GM19035 (cell line): ENCODE data around the gene PHACTR1.

Experiments
- ATAC-seq: cut with Tn5 transposase; IDR thresholded peaks from one replicate; pipeline ENCODE4 v1.9.1; 2021; ENCODE audit not compliant: unreplicated experiment

The PHACTR1 gene

DNA sequence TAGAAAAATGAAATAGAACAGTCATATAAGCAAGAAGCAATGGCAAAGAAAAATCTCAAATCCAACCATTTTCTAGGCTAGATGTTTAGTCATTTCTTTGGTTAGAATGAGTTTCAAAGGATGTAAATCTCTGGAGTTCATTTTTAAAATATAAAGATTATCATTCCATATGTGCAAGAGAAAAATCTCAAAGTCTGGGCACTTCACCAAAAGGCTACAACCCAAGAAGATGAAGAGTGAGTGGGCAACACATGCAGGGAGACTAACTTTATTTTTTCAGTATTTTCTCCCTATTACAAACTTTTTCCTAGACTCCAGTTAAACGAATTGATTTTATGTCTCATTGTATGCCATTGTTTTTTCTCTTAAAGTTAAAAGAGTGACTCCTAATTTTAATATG, 83.6 kb downstream of the PHACTR1 start:
- ATAC-seq: no peak

DNA sequence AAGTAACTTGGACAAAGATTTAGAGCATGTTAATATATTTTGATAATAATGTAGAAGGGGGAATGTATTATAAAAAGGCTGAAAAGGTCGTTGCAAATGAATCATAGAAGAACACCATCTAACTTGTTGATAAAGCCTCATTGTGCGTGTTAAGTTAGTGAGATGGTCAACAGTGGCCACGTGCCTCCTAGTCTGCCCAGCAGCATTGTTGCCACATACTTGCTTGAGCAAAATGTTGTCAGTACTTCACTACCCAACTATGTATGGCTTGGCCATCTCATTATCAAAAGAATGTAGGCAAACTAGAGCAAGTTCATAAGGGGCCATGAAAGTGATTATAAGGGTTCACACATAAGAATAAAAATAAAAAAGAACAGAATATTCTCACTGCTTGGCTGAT, 84.6 kb downstream of the PHACTR1 start:
- no peak for ATAC-seq

DNA sequence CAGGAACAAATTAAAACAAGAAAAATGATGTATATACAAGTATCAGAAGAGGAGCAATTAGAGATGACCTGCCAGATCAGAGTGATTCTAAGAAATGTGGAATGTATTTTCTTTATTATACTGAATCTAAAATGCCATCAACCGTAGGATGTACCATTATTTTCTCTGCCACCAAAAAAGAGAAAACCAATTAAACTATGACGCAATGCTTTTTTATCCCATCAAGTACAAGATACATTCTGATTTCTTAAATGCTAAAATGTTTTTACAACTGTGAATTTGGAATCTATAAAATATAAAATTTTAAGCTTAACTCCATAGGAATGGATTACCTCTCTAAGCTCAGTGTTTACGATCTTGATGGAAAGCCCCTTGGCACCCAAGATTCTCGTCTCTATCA, 85.9 kb downstream of the PHACTR1 start:
- ATAC-seq: no peak

DNA sequence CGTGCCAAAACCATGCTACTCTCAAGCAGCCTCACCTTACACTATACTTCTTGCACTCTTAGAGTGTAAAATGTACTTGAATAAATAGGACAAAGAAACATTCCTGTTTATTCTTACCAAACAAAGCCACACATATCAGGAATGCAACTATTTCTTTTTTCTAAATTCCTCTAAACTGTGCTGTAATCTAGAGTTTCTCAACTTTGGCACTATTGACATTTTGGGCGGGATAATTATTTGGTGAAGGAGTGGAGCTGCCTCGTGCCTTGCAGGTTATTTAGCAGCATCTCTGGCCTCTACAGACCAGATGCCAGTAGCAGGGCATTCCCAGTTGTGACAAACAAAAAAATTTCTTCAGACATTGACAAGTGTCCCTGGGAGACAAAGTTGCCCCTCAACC, 86.9 kb downstream of the PHACTR1 start:
- no peak for ATAC-seq

DNA sequence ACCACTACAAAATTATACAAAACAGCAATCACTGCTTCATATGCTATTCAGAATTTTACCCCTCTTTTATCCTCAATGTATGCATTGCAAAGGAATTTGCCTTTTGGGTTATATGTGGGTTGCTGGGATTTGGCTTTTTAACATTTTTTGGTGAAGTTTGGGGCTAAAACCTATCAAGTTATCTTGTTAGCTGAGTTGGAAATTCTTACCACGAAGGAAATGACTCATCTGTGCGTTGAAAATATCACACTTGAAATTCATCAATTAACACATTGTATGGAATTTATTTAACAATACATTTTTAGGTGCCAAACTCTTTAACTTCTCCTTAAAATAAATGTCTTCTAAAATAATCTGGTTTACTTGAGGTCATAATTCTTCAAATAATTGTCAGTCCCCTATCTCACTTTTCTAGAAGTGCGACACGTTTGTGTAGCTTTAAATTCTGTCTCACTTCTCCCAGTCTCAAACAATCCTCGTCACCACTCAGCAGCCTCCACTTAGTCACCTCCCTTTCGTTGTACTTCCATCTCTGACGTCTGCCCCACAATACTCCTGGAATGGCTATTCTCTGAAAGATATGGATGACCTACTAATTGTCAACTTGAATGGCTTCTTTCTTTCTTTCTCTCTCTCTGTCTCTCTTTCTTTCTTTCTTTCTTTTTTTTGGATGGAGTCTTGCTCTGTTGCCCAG, 88.5 kb downstream of the PHACTR1 start:
- ATAC-seq: no peak

DNA sequence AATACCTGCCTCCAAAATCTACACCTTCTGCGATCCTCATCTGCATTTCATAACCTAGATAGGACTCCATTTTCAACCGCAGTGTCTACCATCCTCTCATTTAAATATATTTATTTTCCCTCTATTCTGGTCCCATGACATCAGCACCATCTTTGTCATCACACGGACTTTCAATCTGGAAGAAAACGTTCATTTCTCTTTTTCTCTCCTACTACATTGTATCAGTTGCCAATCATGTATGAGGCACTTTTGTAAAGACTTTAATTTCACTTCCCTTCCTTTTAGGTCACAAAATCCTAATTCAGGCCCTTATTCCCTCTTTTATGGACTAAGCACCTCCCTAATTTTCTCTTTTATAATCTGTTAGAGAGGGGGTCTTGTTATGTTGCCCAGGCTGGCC, 89.6 kb downstream of the PHACTR1 start:
- no peak for ATAC-seq

DNA sequence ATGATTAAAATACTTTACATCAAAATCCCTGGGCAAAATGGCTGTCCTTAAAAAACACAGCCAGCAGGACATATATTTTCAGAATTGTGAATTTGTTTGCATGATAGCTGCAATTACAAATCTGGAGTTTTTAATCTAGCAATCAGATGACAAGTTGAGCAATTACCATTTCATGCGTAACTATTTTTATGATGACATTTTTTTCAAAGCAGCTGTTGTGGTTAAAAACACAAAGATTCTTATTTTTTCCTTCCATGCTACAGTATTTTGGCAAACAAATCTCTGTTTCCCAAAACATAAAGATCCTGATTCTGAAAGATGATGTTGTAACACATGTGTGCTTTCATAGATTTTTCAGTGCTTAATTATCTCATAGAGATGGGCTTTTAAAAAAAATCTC, 90.2 kb downstream of the PHACTR1 start:
- no peak for ATAC-seq

DNA sequence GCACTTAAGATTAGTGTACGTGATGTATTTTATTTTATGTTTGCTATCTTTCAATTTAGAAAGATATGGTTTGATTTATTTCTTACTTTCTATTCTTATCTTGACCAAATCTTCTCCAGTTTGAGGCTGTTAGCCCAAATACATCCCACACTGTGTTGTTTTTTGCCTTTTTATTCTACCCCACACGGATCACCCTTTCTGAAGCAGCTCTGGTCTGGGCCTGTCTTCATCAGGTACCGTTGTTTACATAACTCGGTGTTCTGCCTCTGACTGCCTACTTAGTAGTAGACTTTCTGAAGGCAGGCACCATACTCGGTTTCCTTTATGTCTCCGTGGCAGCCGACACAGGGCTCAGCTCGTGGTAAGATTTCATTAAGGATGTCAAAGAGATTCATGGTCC, 95.0 kb downstream of the PHACTR1 start:
- no peak for ATAC-seq

DNA sequence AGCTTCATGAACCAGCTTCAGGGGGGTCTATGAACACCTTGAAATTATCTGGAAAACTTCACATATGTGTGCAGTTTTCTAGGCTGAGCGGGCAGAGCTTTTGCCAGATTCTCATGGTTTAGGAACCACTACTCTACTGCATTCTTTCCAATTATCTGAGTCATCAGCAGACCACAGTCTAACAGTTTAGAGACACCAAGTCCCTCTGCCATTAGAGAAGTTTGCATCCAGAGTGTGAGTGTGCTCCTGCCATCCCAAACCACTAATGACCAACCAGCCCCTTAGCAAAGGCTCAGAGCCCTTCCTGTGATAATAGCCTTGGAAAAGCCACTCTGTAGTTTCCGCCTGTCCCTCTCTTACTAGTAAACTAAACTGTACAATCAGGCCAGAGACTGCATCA, 96.8 kb downstream of the PHACTR1 start:
- ATAC-seq: no peak

DNA sequence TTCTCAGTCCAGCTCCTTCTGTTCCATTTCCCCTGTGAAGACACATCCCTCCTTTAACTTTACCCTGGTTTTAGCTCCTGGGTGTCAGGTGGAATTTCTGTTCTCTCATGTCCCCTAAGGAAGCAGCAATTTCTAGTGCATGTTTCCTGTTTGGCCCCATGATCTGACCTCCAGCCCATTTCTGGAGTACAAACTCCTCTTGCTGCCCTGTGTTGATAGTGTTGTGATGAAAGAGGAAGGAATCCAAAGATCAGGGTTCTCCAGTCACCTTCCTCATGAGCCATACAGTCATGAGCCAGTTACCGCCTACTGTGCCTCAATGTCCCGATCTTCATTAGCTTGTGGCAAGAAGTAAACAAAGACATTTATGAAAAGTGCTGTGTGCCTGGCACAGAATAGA, 97.4 kb downstream of the PHACTR1 start:
- ATAC-seq: no peak

DNA sequence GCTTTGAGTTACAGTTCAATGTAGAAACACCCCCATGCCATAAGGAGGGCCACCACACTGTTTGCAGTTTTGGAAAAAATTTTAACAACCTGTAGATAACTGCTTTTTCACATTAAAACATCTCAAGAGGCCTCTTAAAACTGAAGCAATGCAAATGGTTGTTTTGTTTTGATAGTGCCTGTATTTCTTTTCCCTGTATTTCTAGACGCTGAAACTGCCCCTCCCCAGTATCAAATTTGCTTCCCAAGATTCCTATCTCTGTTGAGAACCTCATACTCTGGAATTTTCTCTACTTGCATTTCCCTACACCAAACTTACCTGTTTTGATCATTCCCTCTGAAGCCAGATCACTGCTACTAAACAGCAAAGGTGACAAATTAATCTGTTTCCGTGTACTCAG, 98.5 kb downstream of the PHACTR1 start:
- no peak for ATAC-seq

DNA sequence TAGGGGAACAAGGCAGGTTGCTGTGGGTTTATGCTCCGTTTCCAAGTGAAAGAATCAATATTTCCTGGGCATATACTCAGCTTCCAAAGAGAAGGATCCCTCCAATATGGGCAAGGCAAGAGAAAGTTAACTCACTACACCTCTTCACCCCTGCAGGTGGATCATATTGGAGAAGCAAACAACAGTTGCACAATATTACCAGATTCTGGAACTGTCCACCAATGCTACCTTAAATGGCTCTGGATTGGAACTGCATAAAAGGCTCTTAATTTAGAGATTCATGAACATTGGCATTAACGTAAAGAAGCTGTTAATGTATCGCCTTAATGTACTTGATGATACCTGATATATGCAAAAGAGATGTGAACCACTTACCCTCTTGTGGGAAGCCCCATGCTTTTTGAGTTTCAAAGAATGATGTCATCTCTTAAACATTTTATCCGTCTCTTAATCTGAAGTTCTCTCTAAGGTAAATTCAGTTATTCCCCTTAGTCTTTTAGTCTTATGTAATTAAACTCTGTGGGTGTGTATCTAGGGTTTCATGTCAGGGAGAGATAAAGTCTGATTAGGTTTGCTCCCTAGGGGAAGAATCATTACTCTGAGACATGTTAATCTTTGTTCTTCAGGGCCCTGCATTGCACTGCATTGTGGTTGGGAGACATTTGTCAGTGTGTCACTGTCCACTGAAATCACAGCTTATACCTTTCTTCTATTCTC, 99.5 kb downstream of the PHACTR1 start:
- no peak for ATAC-seq

DNA sequence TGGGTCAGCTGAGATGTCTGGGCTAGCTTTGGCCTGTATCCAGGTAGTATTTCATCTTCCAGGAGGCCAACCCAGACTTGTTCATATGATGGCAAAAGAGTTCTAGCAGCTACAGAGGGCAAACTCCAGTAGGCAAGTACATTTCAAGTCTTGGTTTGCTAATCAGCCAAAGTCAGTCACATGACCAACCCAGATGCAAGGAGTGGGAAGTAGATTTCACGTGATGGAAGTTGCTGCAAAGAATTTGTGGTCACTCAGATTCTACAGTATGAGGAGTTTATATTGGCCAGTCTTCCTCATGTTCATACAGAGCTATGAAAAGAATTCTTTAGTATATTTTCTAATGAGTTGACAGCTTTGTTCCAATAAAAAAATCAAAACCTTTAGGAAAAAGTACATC, 101.8 kb downstream of the PHACTR1 start:
- ATAC-seq: no peak

DNA sequence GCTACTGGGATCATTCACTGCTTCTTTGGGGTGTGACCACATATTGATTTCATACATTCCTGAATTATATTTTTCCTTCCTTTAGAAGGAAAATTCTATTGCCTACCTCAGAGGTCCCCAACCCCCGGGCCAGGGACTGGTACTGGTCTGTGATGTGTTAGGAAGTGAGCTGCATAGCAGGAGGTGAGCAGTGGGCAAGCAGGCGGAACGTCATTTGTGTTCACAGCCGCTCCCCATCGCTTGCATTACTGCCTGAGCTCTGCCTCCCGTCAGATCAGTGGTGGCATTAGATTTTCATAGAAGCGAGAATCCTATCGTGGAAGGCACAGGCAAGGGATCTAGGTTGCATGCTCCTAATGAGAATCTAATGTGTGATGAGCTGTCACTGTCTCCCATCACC, 107.3 kb downstream of the PHACTR1 start:
- ATAC-seq: no peak

DNA sequence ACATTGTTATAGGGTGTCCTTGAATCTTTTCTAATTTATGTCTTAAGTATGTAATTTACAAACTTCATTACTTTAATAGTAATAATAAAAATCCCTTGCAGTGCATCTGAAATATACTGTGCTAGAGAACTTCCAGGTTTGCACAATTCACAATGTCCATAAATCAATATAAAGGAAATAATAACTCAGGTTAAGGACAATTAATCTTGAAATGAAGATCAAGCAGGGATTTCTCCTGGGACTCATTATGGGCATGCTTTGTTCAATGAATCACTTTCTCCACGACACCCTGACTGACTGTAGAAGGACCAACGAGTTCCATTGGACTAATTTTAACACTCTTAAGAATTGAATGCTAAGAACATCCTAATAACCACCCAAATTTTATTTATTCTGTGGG, 110.0 kb downstream of the PHACTR1 start:
- ATAC-seq: no peak

DNA sequence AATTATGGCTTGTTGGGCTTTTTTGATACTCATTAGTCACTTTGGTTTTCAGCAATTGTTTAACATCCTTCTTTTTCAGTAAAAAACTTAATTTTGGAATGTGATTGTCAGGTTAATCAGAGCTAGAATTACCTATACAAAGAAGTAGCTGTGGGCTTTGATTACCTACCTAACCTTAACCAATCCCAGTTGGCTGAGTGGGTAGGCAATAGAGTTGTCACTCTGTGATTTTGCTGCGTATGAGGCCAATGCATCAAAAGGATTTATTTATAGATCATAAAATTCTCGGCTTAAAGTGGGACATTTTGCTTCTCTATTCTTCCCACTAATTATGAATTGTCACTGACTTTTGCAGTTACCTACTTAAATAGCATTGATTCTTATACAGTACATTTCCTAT, 111.4 kb downstream of the PHACTR1 start:
- no peak for ATAC-seq

DNA sequence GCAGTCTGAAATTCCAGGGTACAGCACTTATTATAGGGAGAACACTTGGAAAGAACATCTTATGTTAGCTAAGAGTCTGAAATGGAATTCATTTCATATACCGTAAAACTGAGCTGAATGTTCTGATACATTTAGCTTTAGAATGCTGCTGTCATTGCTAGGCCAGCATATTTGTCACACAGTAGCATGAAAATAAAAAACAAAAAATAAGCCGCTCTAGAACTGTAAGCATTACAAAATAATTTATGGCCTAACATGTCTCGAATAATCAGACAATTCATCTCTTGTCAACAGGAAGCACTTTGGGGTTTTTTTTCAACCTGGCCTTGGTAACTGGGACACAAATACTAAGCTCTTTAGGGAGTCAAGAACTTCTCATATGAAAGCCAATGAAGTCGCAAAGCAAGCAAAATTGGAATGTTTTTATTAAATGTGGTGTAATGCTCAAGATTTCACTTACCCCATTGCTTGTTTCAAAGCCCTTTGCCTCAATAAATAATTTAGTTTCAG, 115.7 kb downstream of the PHACTR1 start:
- ATAC-seq: no peak

DNA sequence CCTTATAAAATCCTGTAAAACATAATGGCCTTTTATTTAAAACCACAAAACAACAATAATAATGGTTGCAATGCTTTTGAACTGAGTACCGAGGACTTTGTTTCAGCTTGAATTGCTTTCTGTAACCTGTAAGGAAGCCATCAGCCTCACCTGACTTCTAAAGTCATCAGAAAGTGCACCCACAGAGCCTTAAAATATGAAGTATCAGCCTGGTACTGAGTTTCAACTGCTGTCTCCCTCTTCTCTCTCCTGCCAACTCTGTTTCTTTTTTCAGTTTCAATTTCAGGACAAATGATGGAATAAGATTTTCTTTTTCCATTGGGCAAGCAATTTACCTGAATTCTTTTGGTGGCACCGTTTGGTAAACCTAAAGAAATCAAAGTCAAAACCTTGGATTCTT, 119.4 kb downstream of the PHACTR1 start:
- no peak for ATAC-seq

DNA sequence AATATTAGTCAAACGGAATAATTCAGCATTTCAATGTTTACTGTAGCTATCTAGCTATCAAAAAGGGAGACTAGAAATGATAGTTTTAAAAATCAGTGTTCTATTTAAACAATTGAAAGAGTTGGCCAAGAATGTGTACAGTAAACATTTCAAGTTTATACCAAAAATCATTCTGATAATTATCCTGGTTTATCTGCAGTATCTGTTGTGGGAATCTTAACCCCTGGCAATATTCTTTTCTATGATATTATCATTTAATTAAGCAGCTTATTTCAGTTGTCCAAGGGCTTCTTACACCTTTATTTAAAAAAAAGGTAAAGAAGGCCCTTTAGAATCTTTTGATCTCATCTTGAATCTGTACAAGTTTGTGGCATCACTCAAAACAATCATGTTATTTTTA, 125.1 kb downstream of the PHACTR1 start:
- no peak for ATAC-seq

DNA sequence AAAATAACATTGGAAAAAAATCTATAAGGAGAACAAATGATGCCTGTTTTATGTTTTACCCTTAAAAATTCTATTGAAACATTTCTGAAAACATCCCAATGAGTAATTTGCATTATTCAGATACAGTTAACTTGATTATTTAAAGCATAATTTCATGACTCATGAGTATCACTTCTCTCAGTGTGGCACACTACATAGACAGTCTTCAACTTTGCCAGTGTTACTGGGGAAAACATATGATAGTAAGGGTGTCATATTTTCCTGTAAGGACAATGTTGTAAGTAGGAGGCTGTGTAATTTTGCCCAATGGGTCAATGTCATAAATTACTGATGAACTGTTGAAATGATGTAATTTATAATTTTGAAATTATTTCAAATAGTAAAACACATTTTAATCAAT, 125.5 kb downstream of the PHACTR1 start:
- no peak for ATAC-seq

DNA sequence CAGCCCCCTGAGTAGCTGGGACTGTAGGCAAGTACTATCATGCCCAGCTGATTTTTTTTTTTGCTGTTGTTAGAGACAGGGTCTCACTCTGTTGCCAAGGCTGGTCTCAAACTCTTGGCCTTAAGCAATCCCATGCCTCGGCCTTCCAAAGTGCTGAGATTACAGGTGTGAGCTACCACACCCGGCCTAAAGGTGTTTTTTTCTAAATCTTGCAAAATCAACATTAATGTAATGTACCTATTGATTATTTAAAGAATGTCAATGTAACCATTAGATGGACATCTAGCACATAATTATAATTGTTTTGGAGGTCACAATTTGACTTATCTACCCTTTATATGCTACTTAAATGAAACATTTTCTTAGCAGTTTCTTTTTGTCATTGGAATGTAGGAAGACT, 126.1 kb downstream of the PHACTR1 start:
- no peak for ATAC-seq

DNA sequence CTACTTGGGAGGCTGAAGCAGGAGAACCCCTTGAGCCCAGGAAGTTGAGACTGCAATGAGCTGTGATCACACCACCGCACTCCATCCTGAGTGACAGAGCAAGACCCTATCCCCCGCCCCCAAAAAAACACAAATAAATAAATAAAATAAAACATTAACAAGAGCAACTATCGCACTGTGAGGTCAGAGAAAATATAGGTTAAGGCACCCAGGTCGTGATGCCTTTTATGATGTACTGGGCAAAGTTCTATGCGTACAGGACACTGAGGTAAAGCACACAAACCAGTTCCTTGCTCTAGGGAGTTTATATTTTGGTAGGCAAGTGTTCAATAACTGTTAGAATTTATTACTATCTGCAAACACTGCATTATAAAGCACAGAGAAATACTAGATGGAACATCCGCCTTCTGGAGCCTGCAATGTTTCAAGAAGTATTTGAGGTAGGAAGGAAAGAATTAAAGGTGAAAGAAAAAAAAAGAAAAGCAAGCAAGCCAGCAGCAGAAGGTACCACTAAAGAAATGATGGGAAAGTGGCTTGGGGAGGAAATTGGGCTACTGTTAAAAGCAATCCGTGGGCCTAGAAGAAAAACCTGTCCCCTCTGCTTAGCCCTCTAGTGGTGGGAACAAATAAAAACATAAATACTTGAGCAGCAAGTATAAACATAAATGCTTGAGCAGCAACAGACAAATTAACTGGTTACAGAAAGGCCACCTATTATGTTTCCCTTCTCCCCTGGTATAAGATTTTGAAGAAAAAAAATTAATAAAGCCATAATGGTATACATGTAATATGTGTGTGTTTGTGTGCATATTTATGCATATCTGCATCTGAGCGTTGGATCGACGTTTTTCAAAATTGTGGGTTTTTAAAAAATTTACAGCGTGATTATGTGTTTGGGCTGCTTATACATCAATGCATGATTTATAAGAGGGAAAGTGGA, 128.0 kb downstream of the PHACTR1 start:
- ATAC-seq: no peak
